H1 (cell line): ENCODE measurements around the gene POU3F1. TPM values are rescaled to one million over a fixed set of nuclear protein-coding genes. Genes with fewer than 3 reads are reported as not detected.

Experiments
- ATF3 ChIP-seq: IDR thresholded peaks from 2 replicates; pipeline ENCODE4 v1.6.1; 2011; ENCODE audit warnings: low read depth, mild to moderate bottlenecking, low read length; ENCODE audit not compliant: insufficient read depth
- CHD7 ChIP-seq: fragments of 300-600 bp; sonication (generic); IDR thresholded peaks from 2 replicates; pipeline ENCODE4 v1.7.1; 2012; ENCODE audit warnings: low read length, moderate library complexity, mild to moderate bottlenecking, inconsistent platforms; ENCODE audit not compliant: insufficient replicate concordance
- EZH2 ChIP-seq: fragments of 200-600 bp; sonication (generic); IDR thresholded peaks from 2 replicates; pipeline ENCODE4 v1.7.1; 2012; ENCODE audit warnings: low read depth, mild to moderate bottlenecking, moderate library complexity, low read length, inconsistent platforms; ENCODE audit not compliant: severe bottlenecking
- GTF2F1 ChIP-seq: IDR thresholded peaks from 2 replicates; pipeline ENCODE4 v1.6.1; 2012; ENCODE audit warnings: low read depth, low read length, improper control_type of control experiment, borderline replicate concordance
- HDAC6 ChIP-seq: IDR thresholded peaks from one replicate; pipeline ENCODE4 v1.7.1; 2012; ENCODE audit warnings: low read depth, mild to moderate bottlenecking, inconsistent platforms, low read length, moderate library complexity
- KDM1A ChIP-seq: fragments of 200-600, 300-600 bp; sonication (generic); IDR thresholded peaks from 2 replicates; pipeline ENCODE4 v1.7.1; 2016; ENCODE audit warnings: mild to moderate bottlenecking, low read length, borderline replicate concordance
- KDM5A ChIP-seq: fragments of 200-600 bp; IDR thresholded peaks from 2 replicates; pipeline ENCODE4 v1.7.1; 2012; ENCODE audit warnings: mild to moderate bottlenecking, low read length, inconsistent platforms, mixed read lengths
- TCF12 ChIP-seq: IDR thresholded peaks from 2 replicates; pipeline ENCODE4 v1.6.1; 2011; ENCODE audit warnings: low read depth, mild to moderate bottlenecking, low read length
- polyA plus RNA-seq, 7 experiments: library from polyadenylated mRNA; depleted of rRNA in 3 of 7; stranded (reverse) in 5 of 7; unstranded in 2 of 7; fragments of >200 nt in 5 of 7; fragments of 200-250 nt in 2 of 7; gene quantifications; 1 replicate in 5 of 7; 2 replicates in 1 of 7; 4 replicates in 1 of 7; pipeline versions ENCODE4 v1.2.1 to v1.2.3, GENCODE V29; 2011 to 2013; ENCODE audit warnings: missing spikeins in 2 of 7, mixed read lengths in 2 of 7
- total RNA-seq: library from RNA; stranded (reverse); fragmentation: NEBNext Ultra II Directional; extraction: Animal tissue kit (Norgen Biotek cat#: 25700); gene quantifications from 2 replicates; pipeline ENCODE4 v1.2.1, GENCODE V29; 2021

Gene POU3F1
- total and polyA plus RNA-seq, 2 of the 8 experiments (the other 6 are each of a cell fraction or from before 2014, with no cell fraction given): 4.2 to 10.8 TPM

- TF ChIP-seq CHD7: no peak
- no peak for TF ChIP-seq KDM5A
- no peak for TF ChIP-seq ATF3
- no peak for TF ChIP-seq GTF2F1
- TF ChIP-seq EZH2: peak; percentile 81
- no peak for TF ChIP-seq TCF12
- no peak for TF ChIP-seq KDM1A
- no peak for TF ChIP-seq HDAC6
Measured at GRCh38 chr1:38045401-38046332, 926 bp downstream of the POU3F1 start (continued).
